GM19463 (cell line): ENCODE data around the gene KCTD16.

Experiments used
- ATAC-seq: cut with Tn5 transposase; IDR thresholded peaks from one replicate; pipeline ENCODE4 v1.9.1; 2021; ENCODE audit warnings: mild to moderate bottlenecking, moderate library complexity; ENCODE audit not compliant: unreplicated experiment

KCTD16 gene

DNA sequence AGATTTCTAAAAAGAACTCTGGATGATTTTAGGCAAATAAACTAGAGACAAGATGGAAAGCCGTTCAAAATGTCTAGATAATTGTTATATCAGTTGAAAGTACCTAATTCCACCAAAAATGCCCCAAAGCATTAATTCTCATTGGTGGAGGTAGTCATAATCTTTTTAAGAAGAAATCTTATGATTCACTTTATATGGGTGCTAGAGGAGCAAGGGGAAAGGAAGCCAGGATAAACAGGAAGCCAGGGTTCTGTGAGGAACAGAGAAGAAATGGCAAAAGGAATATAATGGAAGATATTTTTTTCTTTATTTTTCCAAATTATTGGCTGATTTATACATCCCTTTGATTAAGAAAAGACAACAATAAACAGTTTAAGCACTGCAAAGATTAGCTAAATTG lies 8.0 kb upstream of the KCTD16 start:
- ATAC-seq: no peak

DNA sequence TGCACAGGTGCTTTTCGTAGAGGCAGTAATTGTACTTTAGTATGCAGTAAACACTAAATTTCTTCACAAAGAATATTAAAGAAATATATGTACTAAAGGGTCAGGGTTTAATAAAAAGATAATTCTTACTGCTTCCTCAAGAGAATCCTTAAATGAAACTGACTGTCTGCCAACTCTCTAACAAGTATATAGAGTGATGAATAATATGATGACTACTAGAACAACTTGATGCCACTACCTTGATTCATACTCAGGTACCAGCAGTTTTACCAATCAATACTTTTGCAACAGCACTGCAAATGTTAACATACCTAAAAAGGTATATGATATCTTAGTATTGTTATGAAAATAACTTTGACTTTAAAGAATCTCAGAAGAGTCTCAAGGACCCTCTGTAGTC lies 4.0 kb upstream of the KCTD16 start:
- ATAC-seq: no peak

DNA sequence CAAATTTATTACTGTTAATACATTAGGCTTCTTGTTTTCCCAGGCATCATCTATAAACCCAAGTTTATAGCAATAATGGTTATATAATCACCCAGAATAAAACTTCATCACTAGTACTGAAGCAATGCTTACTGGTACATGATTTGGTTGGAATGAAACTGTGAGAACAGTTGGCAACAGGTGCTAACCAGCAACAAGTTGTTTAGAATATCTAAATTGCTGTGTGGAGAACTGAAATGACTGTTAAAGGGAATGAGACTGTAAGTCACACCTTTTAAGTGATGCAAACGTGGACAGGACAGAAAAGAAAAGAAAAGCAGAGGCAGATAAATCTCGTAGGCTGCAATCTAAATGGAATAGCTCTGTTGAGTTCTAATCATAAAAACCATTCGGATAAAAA lies 2.7 kb upstream of the KCTD16 start:
- no peak for ATAC-seq

- no peak for ATAC-seq
These were observed 783 bp upstream of the KCTD16 start for GRCh38 chr5:144169904-144170275.

- ATAC-seq: no peak
These were observed 3.1 kb downstream of the KCTD16 start for GRCh38 chr5:144173766-144174165.

- ATAC-seq: no peak
These were observed 6.9 kb downstream of the KCTD16 start for GRCh38 chr5:144177548-144177947.

- no peak for ATAC-seq
These were observed 8.6 kb downstream of the KCTD16 start for GRCh38 chr5:144179226-144179625.

DNA sequence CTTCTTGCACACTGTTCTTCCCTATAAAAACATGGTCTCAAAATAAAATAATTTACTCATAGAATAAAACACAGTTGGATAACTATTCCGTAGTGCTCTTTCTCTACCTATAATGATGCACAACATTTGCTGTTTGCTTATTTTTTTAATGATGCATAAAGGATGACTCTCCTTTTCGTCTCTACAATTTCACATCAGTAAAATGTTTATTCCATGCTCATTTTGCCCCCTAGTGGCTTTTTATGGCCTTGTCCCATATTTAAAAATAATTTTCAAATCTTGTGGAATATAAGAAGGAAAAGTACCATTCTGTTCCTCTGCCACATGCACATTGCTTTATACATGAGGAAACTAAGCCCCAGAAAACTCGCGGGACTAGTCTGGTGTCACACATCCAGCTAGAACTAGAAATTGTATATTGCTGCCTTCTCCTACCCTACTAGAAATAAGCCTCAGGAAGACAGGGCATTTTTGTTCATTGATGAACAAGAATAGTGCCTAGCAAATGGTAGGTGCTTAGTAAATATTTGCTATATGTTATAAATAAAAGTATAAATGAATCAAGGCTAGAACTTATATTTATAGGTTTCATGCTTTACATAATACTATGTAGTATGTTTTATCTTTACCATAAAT lies 12.7 kb downstream of the KCTD16 start:
- ATAC-seq: no peak

DNA sequence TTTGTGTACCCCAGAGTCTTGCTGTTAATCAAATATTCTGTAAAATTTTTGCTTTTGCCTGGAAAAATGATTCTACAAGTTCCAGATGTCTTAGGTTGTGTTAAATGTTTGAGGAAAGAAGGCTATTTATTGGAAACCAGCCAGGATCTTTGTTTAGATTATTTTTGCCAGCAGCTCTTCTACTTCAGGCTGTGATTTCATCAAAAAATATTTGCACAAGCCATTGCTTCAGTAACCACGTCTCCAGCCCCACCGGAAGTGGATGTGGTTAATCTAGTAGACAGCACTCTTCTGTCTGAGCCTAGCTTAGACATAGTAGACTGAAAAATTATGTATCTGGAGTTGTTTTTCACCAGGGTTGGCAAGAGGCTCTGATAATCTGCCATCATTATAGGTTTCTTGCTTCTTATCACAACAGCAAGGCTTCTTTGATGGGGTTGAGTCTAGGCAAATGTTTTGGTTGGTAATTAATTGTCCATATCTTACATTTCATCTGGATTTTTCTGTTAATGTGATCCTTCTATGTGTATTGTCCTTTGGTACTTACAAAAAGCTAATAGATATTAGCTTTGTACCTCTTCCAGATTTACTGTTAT lies 17.1 kb downstream of the KCTD16 start:
- peak; percentile 59 for ATAC-seq

- peak; percentile 53 for ATAC-seq
These were observed 19.2 kb downstream of the KCTD16 start for GRCh38 chr5:144189800-144190429.

GRCh38 chr5:144191531-144191930 lies 20.9 kb downstream of the KCTD16 start:
- ATAC-seq: no peak

DNA sequence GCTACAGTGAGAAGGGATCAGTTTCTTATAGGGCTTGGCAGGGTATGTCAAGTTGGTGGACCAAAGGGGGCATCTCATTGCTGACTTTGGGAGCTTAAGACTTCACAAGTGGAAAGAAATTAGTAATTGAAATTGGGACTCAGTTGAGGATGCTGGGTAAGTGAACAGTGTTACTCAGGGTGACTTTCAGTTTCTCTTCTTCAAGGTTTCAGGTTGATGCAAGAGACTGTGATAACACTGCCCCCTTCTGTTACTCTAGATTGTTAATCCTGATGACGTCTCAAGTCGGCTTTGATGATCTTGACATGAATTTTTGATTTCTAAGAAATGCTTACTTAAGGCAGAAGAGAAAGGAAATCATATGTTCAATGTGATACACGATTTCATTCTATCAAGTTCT lies 21.3 kb downstream of the KCTD16 start:
- ATAC-seq: peak; percentile 76

DNA sequence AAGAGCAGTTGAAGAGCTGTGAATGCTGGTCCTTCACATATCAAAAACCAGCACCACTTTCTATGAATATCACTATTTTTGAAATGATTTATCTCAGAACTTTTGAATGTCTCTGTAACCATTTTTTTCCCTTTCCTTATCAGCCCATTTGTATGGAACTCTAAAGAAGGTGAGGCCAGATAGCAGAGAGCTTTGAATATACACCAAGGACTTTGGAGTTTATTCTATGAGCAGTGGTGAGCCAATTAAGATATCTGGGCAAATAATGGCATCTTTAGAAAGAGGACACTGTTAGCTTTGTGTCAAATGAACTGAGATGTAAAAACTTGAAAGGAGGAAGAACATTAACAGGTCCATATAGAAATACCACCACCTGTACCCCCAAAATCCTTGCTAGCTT lies 22.0 kb downstream of the KCTD16 start:
- ATAC-seq: no peak

DNA sequence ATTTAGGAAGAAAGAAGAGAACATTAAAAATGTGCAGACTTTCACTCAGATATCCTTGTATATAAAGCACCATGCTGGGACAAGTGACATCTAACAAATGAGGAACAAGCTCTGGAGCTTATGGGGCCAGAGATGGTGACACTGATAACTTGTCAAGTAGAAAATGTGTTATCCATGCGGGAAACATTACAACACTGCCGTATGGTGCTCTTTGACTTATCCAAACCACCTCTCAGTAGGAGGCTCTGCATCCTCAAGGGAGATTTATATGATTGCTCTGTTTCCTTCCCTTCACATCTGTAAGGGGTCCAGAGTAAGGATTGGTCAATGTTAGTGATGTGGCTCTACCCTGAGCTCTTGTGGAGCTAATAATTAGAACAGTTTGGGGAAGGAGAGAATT lies 23.5 kb downstream of the KCTD16 start:
- no peak for ATAC-seq

DNA sequence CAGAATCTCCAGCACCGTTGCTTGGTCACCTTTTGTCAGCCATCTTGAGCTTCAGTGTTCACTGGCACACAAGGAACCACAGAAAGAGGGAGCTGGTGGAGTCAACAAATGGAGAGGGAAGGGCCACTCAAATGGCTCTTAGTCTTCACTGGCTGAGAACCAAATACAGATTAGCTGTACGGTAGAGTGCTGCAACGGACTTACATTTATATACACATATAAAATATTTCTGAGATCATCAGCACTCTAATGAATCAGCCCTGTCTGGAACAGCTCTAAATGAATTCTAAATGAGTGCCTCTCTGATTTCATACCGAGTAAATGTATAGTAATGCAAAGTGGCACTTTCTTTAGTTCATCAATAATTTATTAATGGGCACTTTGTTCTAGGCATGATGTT lies 24.8 kb downstream of the KCTD16 start:
- no peak for ATAC-seq

- no peak for ATAC-seq
These were observed 25.9 kb downstream of the KCTD16 start for GRCh38 chr5:144196612-144197011.

DNA sequence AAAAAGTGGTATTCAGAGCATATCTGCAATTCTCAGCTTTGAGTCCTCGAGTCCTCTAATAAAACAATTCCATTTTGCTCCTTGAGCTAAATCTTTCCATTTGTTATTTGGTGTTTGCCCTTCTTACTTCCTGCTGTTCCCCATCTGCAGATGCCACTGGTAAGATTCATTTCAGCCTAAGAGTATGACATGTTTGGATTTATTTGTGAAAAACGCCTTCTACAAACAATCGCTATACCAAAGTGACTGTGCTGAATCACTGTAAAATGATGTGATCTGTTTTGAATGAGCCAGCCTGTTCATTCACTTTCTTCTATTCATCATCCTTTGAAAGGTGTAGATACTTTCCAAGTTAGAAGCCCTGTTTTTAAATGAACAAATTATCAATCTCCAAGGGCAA lies 27.7 kb downstream of the KCTD16 start:
- no peak for ATAC-seq

- no peak for ATAC-seq
These were observed 30.9 kb downstream of the KCTD16 start for GRCh38 chr5:144201588-144201987.

DNA sequence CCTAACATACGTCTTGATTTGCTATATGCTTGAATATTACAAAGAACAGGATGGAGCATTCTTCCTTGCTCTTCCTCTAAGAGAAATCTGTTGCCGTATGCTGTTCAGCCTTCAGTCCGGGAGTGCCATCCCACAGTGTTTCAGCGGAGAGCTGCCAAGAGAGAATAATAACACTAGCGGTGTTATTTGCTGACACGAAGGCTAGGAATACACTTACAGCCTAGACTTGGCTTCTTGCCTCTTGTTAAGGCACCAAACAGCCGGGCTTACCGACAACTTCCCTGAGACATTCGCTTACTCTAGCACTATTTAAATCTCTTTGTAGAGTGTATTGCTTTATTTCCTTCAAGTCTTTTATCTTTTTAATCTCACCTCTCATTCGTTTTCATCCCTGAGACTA lies 31.4 kb downstream of the KCTD16 start:
- ATAC-seq: no peak

- ATAC-seq: no peak
These were observed 32.1 kb downstream of the KCTD16 start for GRCh38 chr5:144202726-144203125.

- peak; percentile 79 for ATAC-seq
These were observed 33.3 kb downstream of the KCTD16 start for GRCh38 chr5:144203750-144204596.

DNA sequence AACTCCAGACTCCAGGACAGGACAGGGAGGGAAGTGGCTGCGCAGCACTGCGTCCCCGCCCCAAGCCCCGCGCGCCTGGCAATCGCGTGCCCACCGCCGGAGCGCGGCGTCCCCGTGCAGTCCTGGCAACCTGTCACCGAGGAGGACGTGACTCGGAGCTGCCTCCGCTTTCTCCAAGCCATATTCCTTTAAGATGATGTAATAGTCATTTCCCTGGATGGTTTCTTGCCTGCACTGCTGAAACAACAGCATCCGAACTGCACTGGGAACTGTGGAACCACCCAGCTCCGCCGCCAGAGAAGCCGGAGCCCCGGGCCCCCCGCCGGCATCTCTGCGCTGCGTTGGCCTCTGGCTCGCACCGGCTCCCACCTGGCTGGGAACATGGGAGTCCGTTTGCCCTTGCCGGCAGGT lies 34.5 kb downstream of the KCTD16 start:
- no peak for ATAC-seq
